HUES64 (cell line): ENCODE data around the gene RGS7BP.

Experiments used
- H3K27ac ChIP-seq: 2 replicates; pipeline ENCODE4 v1.7.0; 2013; ENCODE audit warnings: low read depth, low read length, inconsistent platforms
- H3K27me3 ChIP-seq: 2 replicates; pipeline ENCODE4 v1.6.1; 2013; ENCODE audit warnings: mild to moderate bottlenecking, low read length; ENCODE audit not compliant: insufficient read depth
- H3K36me3 ChIP-seq: 2 replicates; pipeline ENCODE4 v1.6.1; 2013; ENCODE audit warnings: mild to moderate bottlenecking, low read length; ENCODE audit not compliant: insufficient read depth
- H3K4me1 ChIP-seq: 2 replicates; pipeline ENCODE4 v1.6.1; 2013; ENCODE audit warnings: mild to moderate bottlenecking, low read length, moderate library complexity; ENCODE audit not compliant: insufficient read depth
- H3K4me3 ChIP-seq: 2 replicates; pipeline ENCODE4 v1.5.1; 2013; ENCODE audit warnings: mild to moderate bottlenecking, low read length, moderate library complexity
- H3K9ac ChIP-seq: 2 replicates; pipeline ENCODE4 v1.6.1; 2013; ENCODE audit warnings: mild to moderate bottlenecking, low read depth, low read length
- H3K9me3 ChIP-seq: 2 replicates; pipeline ENCODE4 v1.6.1; 2013; ENCODE audit warnings: low read depth, low read length; ENCODE audit not compliant: insufficient read depth
- WGBS: fragments of 150-250, 120-280 bp; methylation state at CpG from one replicate; pipeline ENCODE4 v1.1.7; 2013; ENCODE audit warnings: missing lambda C conversion rate; 5-methylcytosine and 5-hydroxymethylcytosine counted together

The RGS7BP gene

GRCh38 chr5:64632251-64632650 lies 126.4 kb downstream of the RGS7BP start:
- no peak overlapping the region for H3K4me3 ChIP-seq
- H3K36me3 ChIP-seq: no peaks in the 10 kb centered on the region
- peaks cover 5% of the 10 kb centered on the region; the same call in 1 of the 2 replicates for H3K4me1 ChIP-seq
- no peak overlapping the region for H3K27ac ChIP-seq
- 50% methylated on average over 2 of the region's 3 CpGs for WGBS
- no peak overlapping the region for H3K9ac ChIP-seq
- no peaks in the 10 kb centered on the region for H3K27me3 ChIP-seq
- no peaks in the 10 kb centered on the region for H3K9me3 ChIP-seq

- H3K36me3 ChIP-seq: no peaks in the 10 kb centered on the region
- no peaks in the 10 kb centered on the region for H3K27me3 ChIP-seq
- no peak overlapping the region for H3K9ac ChIP-seq
- no peaks in the 10 kb centered on the region for H3K9me3 ChIP-seq
- H3K4me1 ChIP-seq: peaks cover 16% of the 10 kb centered on the region; the same call in 1 of the 2 replicates
- H3K27ac ChIP-seq: no peak overlapping the region
- no peak overlapping the region for H3K4me3 ChIP-seq
- WGBS: no CpG with 5 or more reads among the region's 1 CpG
Measured at GRCh38 chr5:64634997-64635686, 129.3 kb downstream of the RGS7BP start.

- Histone ChIP-seq H3K27ac (no peak overlapping the region), H3K4me3 (no peak overlapping the region), H3K9me3 (no peaks in the 10 kb centered on the region), H3K9ac (no peak overlapping the region), H3K36me3 (no peaks in the 10 kb centered on the region), H3K4me1 (peaks cover 15% of the 10 kb centered on the region; the same call in 1 of the 2 replicates), H3K27me3 (no peaks in the 10 kb centered on the region)
- WGBS: 84% methylated on average over 9 of the region's 9 CpGs
Measured at GRCh38 chr5:64637144-64637543, 131.3 kb downstream of the RGS7BP start.

GRCh38 chr5:64637837-64638443 lies 132.1 kb downstream of the RGS7BP start:
- H3K4me1 ChIP-seq: peaks cover 11% of the 10 kb centered on the region; the same call in 1 of the 2 replicates
- no peaks in the 10 kb centered on the region for H3K9me3 ChIP-seq
- WGBS: 66% methylated on average over 10 of the region's 10 CpGs
- no peak overlapping the region for H3K4me3 ChIP-seq
- H3K9ac ChIP-seq: no peak overlapping the region
- H3K36me3 ChIP-seq: no peaks in the 10 kb centered on the region
- H3K27ac ChIP-seq: no peak overlapping the region
- no peaks in the 10 kb centered on the region for H3K27me3 ChIP-seq

GRCh38 chr5:64644831-64645230 lies 139.0 kb downstream of the RGS7BP start:
- H3K9me3 ChIP-seq: 0 out of 2 replicates have a peak, but pooled peaks cover 4% of the 10 kb centered on the region
- H3K4me1 ChIP-seq: peaks cover 18% of the 10 kb centered on the region
- H3K9ac ChIP-seq: no peak overlapping the region
- H3K27ac ChIP-seq: no peak overlapping the region
- no peaks in the 10 kb centered on the region for H3K27me3 ChIP-seq
- no peak overlapping the region for H3K4me3 ChIP-seq
- no peaks in the 10 kb centered on the region for H3K36me3 ChIP-seq

GRCh38 chr5:64646169-64646568 lies 140.4 kb downstream of the RGS7BP start:
- Histone ChIP-seq H3K4me1 (peaks cover 18% of the 10 kb centered on the region), H3K9me3 (0 out of 2 replicates have a peak, but pooled peaks cover 6% of the 10 kb centered on the region), H3K4me3 (no peak overlapping the region), H3K36me3 (no peaks in the 10 kb centered on the region), H3K9ac (no peak overlapping the region), H3K27ac (no peak overlapping the region; the same call in 1 of the 2 replicates), H3K27me3 (no peaks in the 10 kb centered on the region)
- 83% methylated on average over 3 of the region's 3 CpGs for WGBS

GRCh38 chr5:64649512-64649911 lies 143.7 kb downstream of the RGS7BP start:
- H3K4me1 ChIP-seq: peaks cover 18% of the 10 kb centered on the region
- H3K27ac ChIP-seq: no peak overlapping the region
- 78% methylated on average over 2 of the region's 2 CpGs for WGBS
- H3K9ac ChIP-seq: no peak overlapping the region
- H3K4me3 ChIP-seq: no peak overlapping the region
- no peaks in the 10 kb centered on the region for H3K36me3 ChIP-seq
- H3K9me3 ChIP-seq: peaks cover 9% of the 10 kb centered on the region; the same call in 1 of the 2 replicates
- H3K27me3 ChIP-seq: no peaks in the 10 kb centered on the region

- Histone ChIP-seq H3K9me3 (peaks cover 18% of the 10 kb centered on the region), H3K9ac (no peak overlapping the region), H3K4me3 (no peak overlapping the region), H3K4me1 (peaks cover 5% of the 10 kb centered on the region; the same call in 1 of the 2 replicates), H3K27ac (no peak overlapping the region), H3K27me3 (no peaks in the 10 kb centered on the region), H3K36me3 (no peaks in the 10 kb centered on the region)
- 96% methylated on average over 3 of the region's 3 CpGs for WGBS
Measured at GRCh38 chr5:64653766-64654560, 148.1 kb downstream of the RGS7BP start.

- Histone ChIP-seq H3K4me3 (no peak overlapping the region), H3K36me3 (no peaks in the 10 kb centered on the region), H3K9me3 (peaks cover 16% of the 10 kb centered on the region), H3K27ac (no peak overlapping the region), H3K27me3 (no peaks in the 10 kb centered on the region), H3K9ac (no peak overlapping the region), H3K4me1 (peaks cover 6% of the 10 kb centered on the region; the same call in 1 of the 2 replicates)
- no CpG with 5 or more reads among the region's 2 CpGs for WGBS
Measured at GRCh38 chr5:64654561-64654938, 148.7 kb downstream of the RGS7BP start.

GRCh38 chr5:64655596-64655995 lies 149.8 kb downstream of the RGS7BP start:
- Histone ChIP-seq H3K9ac (no peak overlapping the region), H3K9me3 (peaks cover 14% of the 10 kb centered on the region), H3K27ac (no peak overlapping the region), H3K4me3 (no peak overlapping the region), H3K36me3 (no peaks in the 10 kb centered on the region), H3K27me3 (no peaks in the 10 kb centered on the region), H3K4me1 (peaks cover 6% of the 10 kb centered on the region; the same call in 1 of the 2 replicates)
- 91% methylated on average over 1 of the region's 1 CpG for WGBS

GRCh38 chr5:64659289-64659688 lies 153.5 kb downstream of the RGS7BP start:
- WGBS: 91% methylated on average over 3 of the region's 3 CpGs
- Histone ChIP-seq H3K4me3 (no peak overlapping the region), H3K9ac (no peak overlapping the region), H3K4me1 (peaks cover 6% of the 10 kb centered on the region; the same call in 1 of the 2 replicates), H3K27me3 (no peaks in the 10 kb centered on the region), H3K9me3 (peaks cover 9% of the 10 kb centered on the region), H3K27ac (no peak overlapping the region), H3K36me3 (no peaks in the 10 kb centered on the region)
